Measurements from ENCODE around the gene ME3.
"Not testable (repeated sequence)": the region's sequence is repeated elsewhere in the genome, so short reads cannot be mapped to it uniquely, and the experiment has no call there.

Gene ME3

GRCh38 chr11:86621854-86622253 lies 50.6 kb downstream of the ME3 start:
- Histone ChIP-seq H3K4me3 (ENCODE audit: insufficient read length, low read depth) (no peak overlapping the region), H3K27me3 (ENCODE audit: insufficient read depth, insufficient read length) (no peaks in the 10 kb centered on the region), H3K9me3 (ENCODE audit: insufficient read depth, low read length) (no peaks in the 10 kb centered on the region), H3K9ac (ENCODE audit: insufficient read length, low read depth) (no peak overlapping the region), H3K36me3 (ENCODE audit: insufficient read depth, insufficient read length, low read length) (no peaks in the 10 kb centered on the region), H3K4me1 (ENCODE audit: insufficient read depth, insufficient read length) (no peaks in the 10 kb centered on the region)
- TF ChIP-seq YY1 (IDR thresholded peaks at IDR 0.05; ENCODE audit: insufficient read depth, insufficient read length) (no peak), SUZ12 (IDR thresholded peaks at IDR 0.05; ENCODE audit: extremely low read depth, insufficient read depth, insufficient read length) (no peak), ZNF274 (IDR thresholded peaks at IDR 0.05; ENCODE audit: low read depth, low read length) (no peak)
- DNase-seq (ENCODE audit: low read depth, low spot score): no peak

- Histone ChIP-seq H3K9me3 (ENCODE audit: insufficient read depth, low read length) (no peaks in the 10 kb centered on the region), H3K4me3 (ENCODE audit: insufficient read length, low read depth) (no peak overlapping the region), H3K27me3 (ENCODE audit: insufficient read depth, insufficient read length) (no peaks in the 10 kb centered on the region), H3K4me1 (ENCODE audit: insufficient read depth, insufficient read length) (no peaks in the 10 kb centered on the region), H3K36me3 (ENCODE audit: insufficient read depth, insufficient read length, low read length) (no peaks in the 10 kb centered on the region), H3K9ac (ENCODE audit: insufficient read length, low read depth) (no peak overlapping the region)
- TF ChIP-seq YY1 (IDR thresholded peaks at IDR 0.05; ENCODE audit: insufficient read depth, insufficient read length) (no peak), SUZ12 (IDR thresholded peaks at IDR 0.05; ENCODE audit: extremely low read depth, insufficient read depth, insufficient read length) (no peak), ZNF274 (IDR thresholded peaks at IDR 0.05; ENCODE audit: low read depth, low read length) (no peak)
- DNase-seq (ENCODE audit: low read depth, low spot score): no peak
These were observed 51.4 kb downstream of the ME3 start for GRCh38 chr11:86620891-86621521.

DNA sequence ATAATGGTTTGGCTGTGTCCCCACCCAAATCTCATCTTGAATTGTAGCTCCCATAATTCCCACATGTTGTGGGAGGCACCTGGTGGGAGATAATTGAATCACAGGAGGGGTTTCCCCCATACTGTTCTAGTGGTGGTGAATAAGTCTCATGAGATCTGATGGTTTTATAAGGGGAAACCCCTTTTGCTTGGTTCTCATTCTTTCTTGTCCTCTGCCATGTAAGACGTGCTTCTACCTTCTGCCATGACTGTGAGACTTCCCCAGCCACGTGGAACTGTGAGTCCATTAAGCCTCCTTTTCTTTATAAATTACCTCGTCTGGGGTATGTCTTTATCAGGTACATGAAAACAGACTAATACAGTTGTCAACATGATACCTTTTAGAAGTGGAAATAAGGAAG lies 53.0 kb downstream of the ME3 start:
- not testable (repeated sequence) for DNase-seq (ENCODE audit: low read depth, low spot score); H3K9ac ChIP-seq (ENCODE audit: insufficient read length, low read depth); H3K4me3 ChIP-seq (ENCODE audit: insufficient read length, low read depth); H3K36me3 ChIP-seq (ENCODE audit: insufficient read depth, insufficient read length, low read length); H3K27me3 ChIP-seq (ENCODE audit: insufficient read depth, insufficient read length); H3K4me1 ChIP-seq (ENCODE audit: insufficient read depth, insufficient read length); H3K9me3 ChIP-seq (ENCODE audit: insufficient read depth, low read length)

- no peaks in the 10 kb centered on the region for H3K4me1 ChIP-seq (ENCODE audit: insufficient read depth, insufficient read length)
- TF ChIP-seq YY1 (IDR thresholded peaks at IDR 0.05; ENCODE audit: insufficient read depth, insufficient read length): no peak
- TF ChIP-seq SUZ12 (IDR thresholded peaks at IDR 0.05; ENCODE audit: extremely low read depth, insufficient read depth, insufficient read length): no peak
- no peak for TF ChIP-seq ZNF274 (IDR thresholded peaks at IDR 0.05; ENCODE audit: low read depth, low read length)
These were observed 54.9 kb downstream of the ME3 start for GRCh38 chr11:86617502-86617901.

GRCh38 chr11:86615487-86615886 lies 56.9 kb downstream of the ME3 start:
- Histone ChIP-seq H3K4me3 (ENCODE audit: insufficient read length, low read depth) (no peak overlapping the region), H3K9ac (ENCODE audit: insufficient read length, low read depth) (no peak overlapping the region), H3K9me3 (ENCODE audit: insufficient read depth, low read length) (no peaks in the 10 kb centered on the region), H3K36me3 (ENCODE audit: insufficient read depth, insufficient read length, low read length) (no peaks in the 10 kb centered on the region), H3K27me3 (ENCODE audit: insufficient read depth, insufficient read length) (no peaks in the 10 kb centered on the region), H3K4me1 (ENCODE audit: insufficient read depth, insufficient read length) (no peaks in the 10 kb centered on the region)
- TF ChIP-seq ZNF274 (IDR thresholded peaks at IDR 0.05; ENCODE audit: low read depth, low read length) (no peak), YY1 (IDR thresholded peaks at IDR 0.05; ENCODE audit: insufficient read depth, insufficient read length) (no peak), SUZ12 (IDR thresholded peaks at IDR 0.05; ENCODE audit: extremely low read depth, insufficient read depth, insufficient read length) (no peak)
- DNase-seq (ENCODE audit: low read depth, low spot score): no peak

More at GRCh38 chr11:86617502-86617901, 54.9 kb downstream of the ME3 start:
- H3K9me3 ChIP-seq (ENCODE audit: insufficient read depth, low read length): no peaks in the 10 kb centered on the region
- H3K27me3 ChIP-seq (ENCODE audit: insufficient read depth, insufficient read length): no peaks in the 10 kb centered on the region
- H3K36me3 ChIP-seq (ENCODE audit: insufficient read depth, insufficient read length, low read length): no peaks in the 10 kb centered on the region
- no peak overlapping the region for H3K9ac ChIP-seq (ENCODE audit: insufficient read length, low read depth)
- no peak for DNase-seq (ENCODE audit: low read depth, low spot score)
- no peak overlapping the region for H3K4me3 ChIP-seq (ENCODE audit: insufficient read length, low read depth)

- Histone ChIP-seq H3K9ac (ENCODE audit: insufficient read length, low read depth) (no peak overlapping the region), H3K4me1 (ENCODE audit: insufficient read depth, insufficient read length) (no peaks in the 10 kb centered on the region), H3K4me3 (ENCODE audit: insufficient read length, low read depth) (no peak overlapping the region), H3K36me3 (ENCODE audit: insufficient read depth, insufficient read length, low read length) (no peaks in the 10 kb centered on the region), H3K27me3 (ENCODE audit: insufficient read depth, insufficient read length) (no peaks in the 10 kb centered on the region), H3K9me3 (ENCODE audit: insufficient read depth, low read length) (no peaks in the 10 kb centered on the region)
- TF ChIP-seq ZNF274 (IDR thresholded peaks at IDR 0.05; ENCODE audit: low read depth, low read length) (no peak), YY1 (IDR thresholded peaks at IDR 0.05; ENCODE audit: insufficient read depth, insufficient read length) (no peak), SUZ12 (IDR thresholded peaks at IDR 0.05; ENCODE audit: extremely low read depth, insufficient read depth, insufficient read length) (no peak)
- DNase-seq (ENCODE audit: low read depth, low spot score): no peak
These were observed 61.7 kb downstream of the ME3 start for GRCh38 chr11:86610559-86611341.

- DNase-seq (ENCODE audit: low read depth, low spot score): no peak
- no peak overlapping the region for H3K4me3 ChIP-seq (ENCODE audit: insufficient read length, low read depth)
- H3K27me3 ChIP-seq (ENCODE audit: insufficient read depth, insufficient read length): no peaks in the 10 kb centered on the region
- H3K9ac ChIP-seq (ENCODE audit: insufficient read length, low read depth): no peak overlapping the region
- H3K9me3 ChIP-seq (ENCODE audit: insufficient read depth, low read length): no peaks in the 10 kb centered on the region
- TF ChIP-seq SUZ12 (IDR thresholded peaks at IDR 0.05; ENCODE audit: extremely low read depth, insufficient read depth, insufficient read length): no peak
- no peak for TF ChIP-seq ZNF274 (IDR thresholded peaks at IDR 0.05; ENCODE audit: low read depth, low read length)
- TF ChIP-seq YY1 (IDR thresholded peaks at IDR 0.05; ENCODE audit: insufficient read depth, insufficient read length): no peak
- H3K4me1 ChIP-seq (ENCODE audit: insufficient read depth, insufficient read length): no peaks in the 10 kb centered on the region
- no peaks in the 10 kb centered on the region for H3K36me3 ChIP-seq (ENCODE audit: insufficient read depth, insufficient read length, low read length)
These were observed 64.1 kb downstream of the ME3 start for GRCh38 chr11:86608251-86608799.
